Testis (tissue), 3 donors: Measurements from ENCODE around the gene CLCC1. TPM values are rescaled to one million over a fixed set of nuclear protein-coding genes. Genes with fewer than 3 reads are reported as not detected.
A peak's percentile ranks its signal among the peaks of the same experiment; 100 is the strongest.

Experiments
- DNase-seq: peaks from one replicate; pipeline ENCODE4 v3.0.0-alpha.2; 2019
- H3K27ac ChIP-seq, 2 donors: fragments of 200-600 bp; sonication (generic); one replicate each; pipeline ENCODE4 v1.5.1; 2019
- H3K27me3 ChIP-seq: fragments of 200-600 bp; sonication (generic); one replicate; pipeline ENCODE4 v1.5.1; 2019
- H3K36me3 ChIP-seq: fragments of 200-600 bp; sonication (generic); one replicate; pipeline ENCODE4 v1.5.1; 2017; ENCODE audit warnings: low read depth; ENCODE audit errors: missing control alignments
- H3K4me1 ChIP-seq: fragments of 200-600 bp; sonication (generic); one replicate; pipeline ENCODE4 v1.5.1; 2019
- H3K4me3 ChIP-seq, 2 donors: fragments of 200-600 bp; sonication (generic); one replicate each; pipeline ENCODE4 v1.5.1; 2017 to 2019
- H3K9me3 ChIP-seq: fragments of 200-600 bp; sonication (generic); one replicate; pipeline ENCODE4 v1.5.1; 2017
- POLR2A ChIP-seq: fragments of 450-650 bp; IDR thresholded peaks from one replicate; pipeline ENCODE4 v1.6.1; 2017; ENCODE audit warnings: antibody characterized with exemption, mild to moderate bottlenecking, moderate library complexity
- WGBS, 2 donors: methylation state at CpG; one replicate each; pipeline ENCODE4 v1.1.5; 2018; 5-methylcytosine and 5-hydroxymethylcytosine counted together
- intact Hi-C: fragments of 100-400 bp; cut with DNase I; formaldehyde crosslinking; loops from one replicate; pipeline ENCODE4 v1.15.1; 2023; ENCODE audit warnings: low total_unique reads
- polyA plus RNA-seq: library from polyadenylated mRNA; stranded (reverse); fragments of 350-450 nt; fragmentation: Illumina TruSeq; extraction: RNeasy Lipid Tissue Mini Kit (QIAGEN cat#74804); gene quantifications from one replicate; pipeline ENCODE4 v1.2.3, GENCODE V29; 2014; ENCODE audit warnings: low read depth, low replicate concordance; ENCODE audit not compliant: insufficient read depth
- total RNA-seq, 2 donors: library from RNA; depleted of rRNA; stranded (reverse); fragments of >200 nt; gene quantifications; one replicate each; pipeline ENCODE4 v1.2.3, GENCODE V29; 2016
- TF ChIP-seq, protein P1 (sequence below), 3 experiments: fragments of 450-650 bp in 2 of 3; fragments of 200-600 bp in 1 of 3; sonication (generic) in 1 of 3; IDR thresholded peaks; one replicate each; pipeline ENCODE4 v1.5.1; 2016 to 2019; ENCODE audit warnings: antibody characterized with exemption in 3 of 3, mild to moderate bottlenecking in 2 of 3, moderate library complexity in 1 of 3

The CLCC1 gene
- total and polyA plus RNA-seq, 3 donors from 2014 or later = 16.4 to 34.6 (median 23.6) TPM

DNA sequence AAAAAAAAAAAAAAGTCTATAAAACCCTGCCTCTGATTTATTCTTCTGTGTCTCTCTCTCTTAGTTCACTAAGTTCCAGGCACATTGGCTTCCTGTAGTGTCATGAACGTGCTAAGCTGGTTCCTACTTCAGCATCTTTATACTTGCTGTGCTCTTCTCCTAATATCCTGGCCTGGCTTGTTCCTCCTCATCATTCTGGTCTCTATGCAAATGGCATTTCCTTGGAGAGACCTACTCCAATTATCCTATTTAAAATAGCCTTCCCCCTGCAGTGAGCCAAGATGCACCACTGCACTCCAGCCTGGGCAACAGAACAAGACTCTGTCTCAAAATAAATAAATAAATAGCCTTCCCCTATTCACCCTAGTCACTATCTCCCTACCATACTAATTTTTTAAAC, 9.7 kb upstream of the CLCC1 start:
- no peaks in the 10 kb centered on the region for H3K4me1 ChIP-seq
- H3K27me3 ChIP-seq = no peaks in the 10 kb centered on the region
- WGBS, 2 donors = 90 to 93% methylated on average over 1 of the region's 1 CpG
- H3K27ac ChIP-seq = no peak overlapping the region
- H3K4me3 ChIP-seq = no peak overlapping the region
- H3K36me3 ChIP-seq = no peaks in the 10 kb centered on the region
- intact Hi-C loops = no loop called here
- no peak for TF ChIP-seq POLR2A
- TF ChIP-seq, protein P1, sequence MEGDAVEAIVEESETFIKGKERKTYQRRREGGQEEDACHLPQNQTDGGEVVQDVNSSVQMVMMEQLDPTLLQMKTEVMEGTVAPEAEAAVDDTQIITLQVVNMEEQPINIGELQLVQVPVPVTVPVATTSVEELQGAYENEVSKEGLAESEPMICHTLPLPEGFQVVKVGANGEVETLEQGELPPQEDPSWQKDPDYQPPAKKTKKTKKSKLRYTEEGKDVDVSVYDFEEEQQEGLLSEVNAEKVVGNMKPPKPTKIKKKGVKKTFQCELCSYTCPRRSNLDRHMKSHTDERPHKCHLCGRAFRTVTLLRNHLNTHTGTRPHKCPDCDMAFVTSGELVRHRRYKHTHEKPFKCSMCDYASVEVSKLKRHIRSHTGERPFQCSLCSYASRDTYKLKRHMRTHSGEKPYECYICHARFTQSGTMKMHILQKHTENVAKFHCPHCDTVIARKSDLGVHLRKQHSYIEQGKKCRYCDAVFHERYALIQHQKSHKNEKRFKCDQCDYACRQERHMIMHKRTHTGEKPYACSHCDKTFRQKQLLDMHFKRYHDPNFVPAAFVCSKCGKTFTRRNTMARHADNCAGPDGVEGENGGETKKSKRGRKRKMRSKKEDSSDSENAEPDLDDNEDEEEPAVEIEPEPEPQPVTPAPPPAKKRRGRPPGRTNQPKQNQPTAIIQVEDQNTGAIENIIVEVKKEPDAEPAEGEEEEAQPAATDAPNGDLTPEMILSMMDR (IDR thresholded peaks at IDR 0.05) = no peak
- no peak for DNase-seq
- H3K9me3 ChIP-seq = no peaks in the 10 kb centered on the region

DNA sequence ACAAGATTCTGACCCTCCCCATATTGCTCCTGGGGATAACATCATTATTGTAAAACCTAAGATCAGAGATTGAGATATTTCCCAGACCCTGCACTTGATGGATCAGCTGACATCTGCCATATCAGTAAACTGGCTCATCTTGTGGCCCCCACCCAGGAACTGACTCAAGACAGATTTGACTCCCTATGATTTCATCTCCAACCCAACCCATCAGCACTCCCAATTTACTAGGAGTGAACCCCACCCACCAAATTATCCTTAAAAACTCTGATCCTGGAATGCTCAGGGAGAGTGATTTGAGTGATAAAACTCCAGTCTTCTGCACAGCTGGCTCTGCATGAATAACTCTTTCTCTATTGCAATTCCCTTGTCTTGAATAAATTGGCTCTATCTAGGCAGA, 6.1 kb upstream of the CLCC1 start:
- no peak for TF ChIP-seq POLR2A
- TF ChIP-seq, protein P1 (IDR thresholded peaks at IDR 0.05) = no peak
- Histone ChIP-seq H3K27ac (no peak overlapping the region), H3K4me1 (no peaks in the 10 kb centered on the region), H3K4me3 (no peak overlapping the region), H3K27me3 (no peaks in the 10 kb centered on the region), H3K36me3 (no peaks in the 10 kb centered on the region), H3K9me3 (no peaks in the 10 kb centered on the region)
- no peak for DNase-seq
- intact Hi-C loops = no loop called here

- no peaks in the 10 kb centered on the region for H3K27me3 ChIP-seq
- H3K4me3 ChIP-seq = peak overlapping the region; percentile 77 to 95
- DNase-seq = peak; percentile 50
- 9 to 14% methylated on average over 12 of the region's 12 CpGs for WGBS, 2 donors
- TF ChIP-seq POLR2A = no peak
- TF ChIP-seq, protein P1 (IDR thresholded peaks at IDR 0.05) = no peak
- intact Hi-C loops = no loop called here
- no peaks in the 10 kb centered on the region for H3K36me3 ChIP-seq
- no peaks in the 10 kb centered on the region for H3K9me3 ChIP-seq
- H3K27ac ChIP-seq = peak overlapping the region; percentile 92 to 98
- H3K4me1 ChIP-seq = peaks cover 17% of the 10 kb centered on the region
These were observed 618 bp downstream of the CLCC1 start for GRCh38 chr1:108962681-108963051.

- TF ChIP-seq, protein P1 (IDR thresholded peaks at IDR 0.05) = no peak
- TF ChIP-seq POLR2A = no peak
- Histone ChIP-seq H3K27me3 (no peaks in the 10 kb centered on the region), H3K4me3 (peak overlapping the region; percentile 77 to 95), H3K4me1 (peaks cover 22% of the 10 kb centered on the region), H3K36me3 (no peaks in the 10 kb centered on the region), H3K27ac (peak overlapping the region in 1 of 2 donors; percentile 98), H3K9me3 (no peaks in the 10 kb centered on the region)
- DNase-seq = no peak
- intact Hi-C loops = no loop called here
- 70 to 78% methylated on average over 15 of the region's 15 CpGs for WGBS, 2 donors
These were observed 1.4 kb downstream of the CLCC1 start for GRCh38 chr1:108961752-108962486.

GRCh38 chr1:108961198-108961597, 2.1 kb downstream of the CLCC1 start:
- no peaks in the 10 kb centered on the region for H3K36me3 ChIP-seq
- no peak for TF ChIP-seq POLR2A
- 65 to 66% methylated on average over 9 of the region's 9 CpGs for WGBS, 2 donors
- H3K4me3 ChIP-seq = no peak overlapping the region
- intact Hi-C loops = no loop called here
- H3K9me3 ChIP-seq = no peaks in the 10 kb centered on the region
- H3K27ac ChIP-seq = no peak overlapping the region
- H3K27me3 ChIP-seq = no peaks in the 10 kb centered on the region
- H3K4me1 ChIP-seq = peaks cover 29% of the 10 kb centered on the region
- no peak for DNase-seq
